ENCODE measurements around the gene TRAIP. TPM values are rescaled to one million over a fixed set of nuclear protein-coding genes. Genes with fewer than 3 reads are reported as not detected.
"Not testable (repeated sequence)": the region's sequence is repeated elsewhere in the genome, so short reads cannot be mapped to it uniquely, and the experiment has no call there.

TRAIP gene, protein sequence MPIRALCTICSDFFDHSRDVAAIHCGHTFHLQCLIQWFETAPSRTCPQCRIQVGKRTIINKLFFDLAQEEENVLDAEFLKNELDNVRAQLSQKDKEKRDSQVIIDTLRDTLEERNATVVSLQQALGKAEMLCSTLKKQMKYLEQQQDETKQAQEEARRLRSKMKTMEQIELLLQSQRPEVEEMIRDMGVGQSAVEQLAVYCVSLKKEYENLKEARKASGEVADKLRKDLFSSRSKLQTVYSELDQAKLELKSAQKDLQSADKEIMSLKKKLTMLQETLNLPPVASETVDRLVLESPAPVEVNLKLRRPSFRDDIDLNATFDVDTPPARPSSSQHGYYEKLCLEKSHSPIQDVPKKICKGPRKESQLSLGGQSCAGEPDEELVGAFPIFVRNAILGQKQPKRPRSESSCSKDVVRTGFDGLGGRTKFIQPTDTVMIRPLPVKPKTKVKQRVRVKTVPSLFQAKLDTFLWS
- 0.91 and 1.2 TPM in 2 replicates for total RNA-seq
- 1.9 TPM for polyA plus RNA-seq (2012)

DNA sequence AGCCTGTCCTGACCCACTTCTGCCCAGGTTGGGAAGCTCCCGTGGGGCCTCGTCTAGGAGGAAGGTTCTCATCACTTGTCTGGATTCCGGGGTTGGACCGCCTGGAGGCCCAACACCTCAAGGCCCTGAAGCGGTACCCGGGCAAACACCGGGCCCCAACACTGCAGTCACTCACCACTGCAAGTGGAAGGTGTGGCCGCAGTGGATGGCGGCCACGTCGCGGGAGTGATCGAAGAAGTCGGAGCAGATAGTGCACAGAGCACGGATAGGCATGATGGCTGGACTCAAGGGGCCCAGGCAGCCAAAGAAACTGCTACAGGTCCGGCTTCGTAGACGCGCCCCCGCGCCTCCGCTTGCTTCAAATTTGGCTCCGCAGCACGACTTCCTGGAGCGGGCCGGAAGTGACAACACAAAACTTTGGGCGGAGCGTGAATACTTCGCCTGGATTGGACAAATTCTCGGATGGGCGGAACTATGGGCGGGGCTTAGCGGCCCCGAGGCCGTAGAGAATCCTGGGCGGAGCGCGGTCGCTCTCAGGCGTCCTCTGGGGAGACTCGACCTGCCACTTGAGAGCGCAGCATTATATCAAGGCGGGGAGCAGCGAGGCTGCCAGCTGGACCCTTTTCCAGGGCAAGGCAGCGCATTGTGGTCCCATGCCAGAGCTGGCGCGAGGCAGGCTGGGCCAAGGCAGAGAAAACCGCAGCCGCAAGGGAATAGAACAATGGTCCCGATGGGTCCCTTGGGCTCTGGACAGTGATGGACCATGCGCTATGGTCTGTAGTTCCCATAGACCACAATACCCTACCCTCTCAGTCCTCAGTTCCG lies at the start of gene TRAIP:
Gene TRAIP (minus strand): TSS at position 384 of the 825 bp plus-strand sequence. CDS start 111 bp downstream, at position 273.
- peak; percentile 97 for DNase-seq (ENCODE audit: low read depth)

DNA sequence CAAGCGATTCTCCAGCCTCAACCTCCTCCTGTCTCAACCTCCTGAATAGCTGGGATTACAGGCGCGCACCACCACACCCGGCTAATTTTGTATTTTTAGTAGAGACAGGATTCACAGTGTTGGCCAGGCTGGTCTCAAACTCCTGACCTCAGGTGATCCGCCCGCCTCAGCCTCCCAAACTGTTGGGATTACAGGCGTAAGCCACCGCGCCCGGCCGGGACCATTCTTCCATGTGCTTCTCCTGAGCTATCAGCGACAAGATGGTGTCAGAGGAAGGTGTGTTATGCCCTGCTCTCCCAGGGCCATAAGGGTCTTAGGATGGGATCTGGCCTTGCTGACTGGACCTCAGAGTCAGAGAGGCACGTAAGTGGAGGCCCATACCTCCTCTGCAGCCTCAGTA lies 48.1 kb upstream of the TRAIP start:
- DNase-seq (ENCODE audit: low read depth) = not testable (repeated sequence)

GRCh38 chr3:49903451-49904424 lies 47.4 kb upstream of the TRAIP start, which contains the start of gene MST1R:
Gene MST1R, minus strand, starts transcription at chr3:49903873. Its CDS starts 264 bp downstream, at chr3:49903609.
- no peak for DNase-seq (ENCODE audit: low read depth)

DNA sequence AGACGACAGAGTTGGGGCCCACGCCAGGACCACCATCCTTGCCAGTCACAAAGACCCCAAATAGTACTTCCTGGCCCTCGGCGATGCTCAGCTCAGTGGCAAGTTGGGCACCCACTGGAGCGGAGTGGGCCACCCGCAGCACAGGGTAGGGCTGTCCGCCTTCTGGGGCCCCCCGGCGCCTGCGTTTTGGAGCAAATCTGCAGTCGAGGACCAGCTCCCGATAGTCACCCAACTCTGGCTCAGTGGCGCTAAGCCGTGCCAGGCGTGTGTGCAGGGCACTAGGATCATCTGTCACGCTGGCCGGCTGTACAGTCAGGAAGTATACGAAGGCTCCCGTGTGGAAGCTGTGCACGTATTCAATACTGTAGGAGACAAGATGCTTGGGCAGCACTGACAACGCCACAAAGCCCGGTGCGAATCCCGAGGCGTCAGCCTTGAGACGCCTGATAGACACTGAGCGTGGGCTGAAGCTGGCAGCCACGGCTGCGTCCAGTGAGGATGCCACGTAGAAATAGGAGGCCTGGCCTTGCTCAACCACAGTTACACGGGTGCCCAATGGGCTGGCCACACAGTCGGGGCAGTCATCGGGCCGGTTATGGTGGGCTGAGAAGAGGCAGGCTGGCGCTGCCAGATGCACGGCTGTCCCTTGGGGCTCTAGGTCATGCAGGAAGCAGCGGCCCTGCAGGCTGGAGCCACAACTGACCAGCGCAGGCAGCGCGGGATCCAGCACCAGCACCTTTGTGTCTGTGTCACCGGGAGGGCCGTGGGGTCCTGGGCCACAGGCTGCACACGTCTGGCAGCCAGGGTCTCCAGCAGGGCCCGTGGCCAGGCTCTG lies 46.4 kb upstream of the TRAIP start:
- DNase-seq (ENCODE audit: low read depth) = no peak

- no peak for DNase-seq (ENCODE audit: low read depth)
Observed at GRCh38 chr3:49901366-49902339, 45.3 kb upstream of the TRAIP start.

- DNase-seq (ENCODE audit: low read depth) = peak; percentile 83
Observed at GRCh38 chr3:49900491-49901153, 44.3 kb upstream of the TRAIP start.

DNA sequence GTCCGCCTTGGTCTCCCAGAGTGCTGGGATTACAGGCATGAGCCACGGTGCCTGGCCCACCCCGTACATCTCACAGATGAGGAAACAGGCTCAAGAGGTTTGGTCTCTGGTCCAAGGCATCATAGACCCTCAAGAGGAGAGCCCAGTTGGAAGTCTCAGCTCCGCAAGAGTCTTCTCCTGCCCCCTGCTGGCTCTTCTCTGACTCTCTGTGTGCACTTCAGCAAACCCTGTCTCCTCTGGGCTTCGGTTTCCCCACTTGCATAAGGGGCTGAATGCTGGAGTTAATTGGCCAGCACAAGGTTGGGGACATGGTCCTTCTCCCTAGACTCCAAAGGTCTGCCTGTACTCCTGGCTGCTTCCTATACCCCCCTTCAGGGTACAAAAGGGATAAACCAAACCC lies 43.5 kb upstream of the TRAIP start:
- DNase-seq (ENCODE audit: low read depth) = no peak

DNA sequence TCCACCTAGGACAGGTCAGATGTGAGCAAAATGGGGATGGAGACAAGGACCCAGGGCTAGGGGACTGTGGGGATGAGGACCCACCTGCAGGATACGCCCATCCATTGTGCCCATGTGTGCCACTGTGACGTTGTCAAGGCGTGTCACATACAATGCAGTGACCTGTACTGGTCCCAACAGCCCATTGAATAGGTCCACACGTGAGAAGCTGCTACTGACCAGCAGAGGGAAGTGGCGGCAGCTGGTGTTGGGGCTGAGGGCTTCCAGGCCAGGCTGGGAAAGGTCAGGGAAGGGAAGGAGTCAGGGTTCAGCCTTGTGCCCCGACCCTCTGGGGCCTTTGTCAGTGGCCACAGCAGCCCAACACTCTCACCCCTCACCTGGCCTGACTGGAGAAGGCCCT lies 42.6 kb upstream of the TRAIP start:
- DNase-seq (ENCODE audit: low read depth) = no peak

GRCh38 chr3:49896345-49896744 lies 40.0 kb upstream of the TRAIP start:
- DNase-seq (ENCODE audit: low read depth) = no peak

DNA sequence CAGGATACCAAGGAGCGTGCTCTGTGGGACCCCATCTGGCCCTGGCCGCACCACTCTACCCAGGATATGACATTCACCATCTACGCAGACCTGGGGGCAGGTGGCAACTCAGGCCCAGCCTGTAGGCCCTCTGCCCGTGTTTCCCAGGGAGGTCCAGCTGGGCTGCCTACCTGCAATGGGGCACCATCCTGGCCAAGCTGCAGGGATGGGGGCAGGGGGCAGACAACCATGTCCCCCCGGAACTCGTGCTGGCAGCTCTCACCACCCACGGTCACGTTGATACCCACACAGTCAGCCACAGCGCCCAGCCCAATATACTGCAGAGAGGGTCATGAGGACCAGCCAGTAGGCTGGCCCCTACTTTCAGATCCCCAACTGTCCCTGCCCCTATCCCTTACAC lies 39.4 kb upstream of the TRAIP start:
- DNase-seq (ENCODE audit: low read depth) = no peak

- DNase-seq (ENCODE audit: low read depth) = peak; percentile 53
Observed at GRCh38 chr3:49889296-49889695, 32.9 kb upstream of the TRAIP start.

GRCh38 chr3:49886922-49887265 lies 30.5 kb upstream of the TRAIP start:
- no peak for DNase-seq (ENCODE audit: low read depth)

DNA sequence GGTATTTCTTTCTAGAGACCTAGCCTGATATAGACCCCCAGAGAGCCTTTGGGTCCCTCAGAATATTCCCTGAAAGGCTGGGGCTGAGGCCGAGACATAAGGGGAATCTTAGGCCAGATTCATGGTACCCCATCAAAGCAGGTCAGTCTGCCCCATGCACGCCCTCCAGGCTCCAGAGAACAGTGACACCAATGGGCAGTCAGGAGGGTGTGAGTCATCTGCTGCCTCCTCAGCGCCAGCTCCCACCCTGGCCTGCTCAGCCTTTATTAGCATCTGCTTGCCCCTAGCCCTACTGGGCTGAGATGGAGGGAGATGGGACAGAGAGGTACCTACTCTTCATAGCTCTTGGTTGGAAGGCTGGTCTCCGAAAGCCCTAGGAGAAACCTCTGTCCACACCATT lies 27.6 kb upstream of the TRAIP start:
- no peak for DNase-seq (ENCODE audit: low read depth)

DNA sequence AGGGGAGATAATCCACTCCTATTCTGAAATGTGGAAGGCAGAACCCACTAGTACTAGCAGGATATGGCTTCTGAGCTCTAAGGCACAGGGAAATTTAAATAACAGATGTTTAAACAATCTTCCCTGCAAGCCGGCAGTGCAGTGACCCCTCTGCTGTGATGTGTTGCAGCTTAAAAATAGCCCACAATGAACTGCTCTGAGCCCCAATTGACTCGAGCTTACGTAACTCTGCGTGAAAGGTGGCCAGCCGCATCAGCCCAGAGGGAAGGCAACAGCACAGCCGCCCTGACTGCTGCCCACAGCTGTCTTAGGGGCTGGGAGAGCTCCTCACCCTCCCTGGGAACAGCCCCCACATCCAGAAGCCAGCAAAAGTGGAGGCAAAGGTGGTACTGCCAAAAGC lies 25.8 kb upstream of the TRAIP start:
- DNase-seq (ENCODE audit: low read depth) = peak; percentile 45

DNA sequence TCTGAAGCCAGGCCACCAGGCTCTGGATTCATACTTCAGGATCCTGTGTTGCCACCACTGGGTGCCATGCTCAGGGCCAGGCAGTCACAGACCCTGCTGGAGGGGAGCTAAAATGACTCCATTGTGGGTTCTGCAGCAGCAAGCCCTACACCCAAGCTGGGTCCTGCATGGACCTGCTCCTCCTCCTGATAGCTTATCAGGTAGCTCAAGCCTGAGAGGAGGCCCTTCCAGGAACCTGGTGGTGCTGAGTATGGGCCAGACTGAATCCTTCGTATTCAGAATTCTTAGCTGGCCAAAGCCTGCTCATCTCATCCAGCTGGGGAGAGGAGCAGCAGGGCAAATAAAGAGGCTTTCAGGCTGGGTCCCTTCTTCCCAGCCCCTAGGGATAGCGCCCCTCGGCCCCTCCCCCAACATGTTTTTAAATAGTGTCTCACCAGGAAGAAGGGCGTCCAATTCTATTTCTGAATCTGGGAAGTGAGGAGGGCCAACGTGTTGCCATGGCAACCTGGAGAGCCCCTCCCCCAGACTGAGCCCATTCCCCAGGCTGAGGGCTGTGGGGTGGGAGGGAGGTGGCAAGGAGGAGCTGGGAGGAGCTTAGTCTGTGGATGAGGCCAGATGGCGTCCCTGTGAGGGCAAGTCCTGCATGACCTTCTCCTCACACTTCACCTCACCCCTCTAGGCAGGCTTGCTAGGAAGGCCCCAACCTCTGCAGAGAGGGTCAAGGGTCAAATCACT lies 24.4 kb upstream of the TRAIP start:
- no peak for DNase-seq (ENCODE audit: low read depth)

- no peak for DNase-seq (ENCODE audit: low read depth)
Observed at GRCh38 chr3:49879721-49880120, 23.4 kb upstream of the TRAIP start.

GRCh38 chr3:49878686-49879085 lies 22.3 kb upstream of the TRAIP start:
- no peak for DNase-seq (ENCODE audit: low read depth)

GRCh38 chr3:49877716-49878115 lies 21.4 kb upstream of the TRAIP start:
- DNase-seq (ENCODE audit: low read depth) = no peak

Data from myocyte (in vitro differentiated cells).